ENCODE data around the gene KRT79. TPM values are rescaled to one million over a fixed set of nuclear protein-coding genes. Genes with fewer than 3 reads are reported as not detected.

The KRT79 gene
- total and polyA plus RNA-seq, 8 donors, result 0.09 TPM; not detected in 7

GRCh38 chr12:52873513-52873831, 39.4 kb upstream of the KRT79 start:
- no peaks in the 10 kb centered on the region for H3K9me3 ChIP-seq
- peak overlapping the region; percentile 84 to 91 (median 90) for H3K27ac ChIP-seq
- H3K36me3 ChIP-seq, result no peaks in the 10 kb centered on the region
- DNase-seq (no peak), ATAC-seq (peak in 3 of 4 donors; percentile 21 to 30 (median 26)), FAIRE-seq (no peak)
- 43 to 47% methylated on average over 4 of the region's 4 CpGs for WGBS, 2 donors
- peak overlapping the region in 2 of 4 donors; percentile 58 to 61 for H3K4me3 ChIP-seq
- peaks cover 0 to 9% (median 0%) of the 10 kb centered on the region in 3 donors for H3K4me1 ChIP-seq
- no peaks in the 10 kb centered on the region for H3K27me3 ChIP-seq
- intact Hi-C loops (cut with DNase I), result loop anchor here in 1 of 3 donors (10.0 kb wide), 1 partner anchor 289 kb away; no protein-coding TSS in a partner anchor
- no peak for TF ChIP-seq CTCF (IDR thresholded peaks at IDR 0.05)

GRCh38 chr12:52872644-52873389, 38.7 kb upstream of the KRT79 start:
- H3K27me3 ChIP-seq, result no peaks in the 10 kb centered on the region
- no peak for TF ChIP-seq CTCF (IDR thresholded peaks at IDR 0.05)
- intact Hi-C loops (cut with DNase I), result loop anchor here in 1 of 3 donors (10.0 kb wide), 1 partner anchor 288 kb away; no protein-coding TSS in a partner anchor
- peaks cover 0 to 9% (median 0%) of the 10 kb centered on the region in 3 donors for H3K4me1 ChIP-seq
- 90 to 97% methylated on average over 13 of the region's 13 CpGs for WGBS, 2 donors
- no peak for ATAC-seq
- FAIRE-seq, result no peak
- H3K36me3 ChIP-seq, result no peaks in the 10 kb centered on the region
- H3K4me3 ChIP-seq, result no peak overlapping the region
- H3K27ac ChIP-seq, result peak overlapping the region in 1 of 4 donors; percentile 90
- H3K9me3 ChIP-seq, result no peaks in the 10 kb centered on the region
- DNase-seq, result peak in 1 of 6 donors; percentile 50

GRCh38 chr12:52871291-52872039, 37.4 kb upstream of the KRT79 start:
- no peak overlapping the region for H3K4me3 ChIP-seq
- no peak for DNase-seq
- no peak overlapping the region for H3K27ac ChIP-seq
- intact Hi-C loops (cut with DNase I), result loop anchor here in 1 of 3 donors (10.0 kb wide), 1 partner anchor 287 kb away; no protein-coding TSS in a partner anchor
- no peaks in the 10 kb centered on the region for H3K36me3 ChIP-seq
- no peak for TF ChIP-seq CTCF (IDR thresholded peaks at IDR 0.05)
- FAIRE-seq, result no peak
- peaks cover 0 to 9% (median 0%) of the 10 kb centered on the region in 3 donors for H3K4me1 ChIP-seq
- no peaks in the 10 kb centered on the region for H3K9me3 ChIP-seq
- WGBS, 2 donors, result 72 to 87% methylated on average over 9 of the region's 9 CpGs
- no peaks in the 10 kb centered on the region for H3K27me3 ChIP-seq
- no peak for ATAC-seq

- Histone ChIP-seq H3K27ac (no peak overlapping the region), H3K27me3 (no peaks in the 10 kb centered on the region), H3K9me3 (no peaks in the 10 kb centered on the region), H3K36me3 (no peaks in the 10 kb centered on the region), H3K4me3 (no peak overlapping the region), H3K4me1 (peaks cover 0 to 9% (median 0%) of the 10 kb centered on the region in 3 donors)
- intact Hi-C loops (cut with DNase I), result loop anchor here in 1 of 3 donors (10.0 kb wide), 1 partner anchor 286 kb away; no protein-coding TSS in a partner anchor
- peak; percentile 19 to 59 (median 49) for TF ChIP-seq CTCF (IDR thresholded peaks at IDR 0.05)
- no peak for FAIRE-seq
- peak; percentile 26 to 63 (median 34) for ATAC-seq
- 45 to 48% methylated on average over 14 of the region's 14 CpGs for WGBS, 2 donors
- DNase-seq, result peak; percentile 50 to 86 (median 66)
These were observed 36.5 kb upstream of the KRT79 start for GRCh38 chr12:52870361-52871290.

Data from pancreas (tissue), 10 donors.